Measurements from ENCODE around the gene FBXW11. TPM values are rescaled to one million over a fixed set of nuclear protein-coding genes. Genes with fewer than 3 reads are reported as not detected.

FBXW11 gene
- polyA plus RNA-seq, 3 donors from 2014 or later, result 13.6 to 29.1 (median 17.8) TPM

DNA sequence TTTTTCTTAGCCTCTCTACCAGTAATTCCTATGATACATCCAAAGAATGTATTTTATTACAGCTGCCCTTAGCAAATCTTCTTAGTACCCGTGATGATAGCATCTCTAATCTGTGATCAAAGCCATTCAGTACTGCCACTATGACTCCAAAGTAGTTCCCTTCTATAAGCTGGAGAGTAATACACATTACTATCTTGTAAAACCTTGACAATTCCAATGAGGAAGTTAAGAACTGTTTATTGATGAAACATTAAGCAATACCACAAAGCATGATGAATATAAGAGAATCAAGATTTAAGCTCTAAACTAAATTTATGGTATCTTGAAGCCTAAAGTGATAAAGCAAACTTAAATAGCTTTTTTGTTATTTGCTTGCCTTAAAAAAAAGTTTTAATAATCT lies 134.7 kb downstream of the FBXW11 start:
- Mint-ChIP-seq H3K36me3 (peaks cover 19 to 62% (median 38%) of the 10 kb centered on the region in 3 donors), H3K27ac (peak overlapping the region in 1 of 6 donors; percentile 63), H3K27me3 (ENCODE audit: low read depth in 3 of 3) (no peaks in the 10 kb centered on the region), H3K4me1 (no peaks in the 10 kb centered on the region), H3K9me3 (no peaks in the 10 kb centered on the region), H3K4me3 (no peak overlapping the region)
- DNase-seq, result no peak

DNA sequence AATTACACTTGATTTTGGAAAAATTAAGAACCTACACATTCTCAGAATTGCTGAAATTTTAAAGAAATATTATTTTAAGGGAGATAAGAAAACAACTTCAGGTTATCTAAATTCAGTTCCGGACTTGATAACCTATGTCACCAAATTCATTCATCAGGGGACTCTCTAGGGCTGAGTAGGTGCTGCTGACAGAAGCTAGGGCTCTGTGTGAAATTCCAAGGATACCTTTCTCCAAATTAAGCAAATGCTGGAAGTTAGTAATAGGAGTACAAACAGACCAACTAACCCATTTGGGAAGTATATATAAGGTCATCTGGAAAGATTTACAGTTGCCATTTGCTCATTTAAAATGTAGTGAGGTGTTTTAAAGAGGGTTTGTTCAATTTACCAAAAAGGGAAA lies 136.5 kb downstream of the FBXW11 start:
- Mint-ChIP-seq H3K27ac (no peak overlapping the region), H3K9me3 (no peaks in the 10 kb centered on the region), H3K27me3 (ENCODE audit: low read depth in 3 of 3) (no peaks in the 10 kb centered on the region), H3K4me1 (peaks cover 5 to 14% of the 10 kb centered on the region in 2 donors), H3K4me3 (no peak overlapping the region), H3K36me3 (peaks cover 13 to 49% (median 32%) of the 10 kb centered on the region in 3 donors)
- no peak for DNase-seq

DNA sequence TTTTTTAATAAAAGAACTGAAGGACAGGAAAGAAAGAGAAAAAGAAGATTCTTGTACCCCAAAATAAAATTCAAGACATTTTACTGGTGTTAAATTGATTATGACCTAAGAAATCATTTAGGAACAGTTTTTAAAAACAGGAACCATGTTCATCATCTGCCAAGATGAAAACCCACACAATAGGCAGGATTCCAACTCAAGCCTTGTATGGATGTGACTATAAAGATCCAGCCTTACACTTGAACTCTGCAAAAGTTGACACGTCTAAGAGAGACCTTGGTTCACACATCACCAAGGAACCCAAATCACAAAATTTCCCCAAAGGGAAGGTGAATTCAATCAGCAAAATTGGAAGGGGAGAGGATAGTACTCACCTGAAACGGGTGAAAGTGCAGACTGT lies 138.2 kb downstream of the FBXW11 start:
- H3K4me1 Mint-ChIP-seq, result peaks cover 5 to 15% of the 10 kb centered on the region in 2 donors
- no peak overlapping the region for H3K27ac Mint-ChIP-seq
- H3K4me3 Mint-ChIP-seq, result no peak overlapping the region
- H3K36me3 Mint-ChIP-seq, result peaks cover 14 to 49% (median 27%) of the 10 kb centered on the region in 3 donors
- H3K27me3 Mint-ChIP-seq (ENCODE audit: low read depth in 3 of 3), result no peaks in the 10 kb centered on the region
- DNase-seq, result no peak
- no peaks in the 10 kb centered on the region for H3K9me3 Mint-ChIP-seq

DNA sequence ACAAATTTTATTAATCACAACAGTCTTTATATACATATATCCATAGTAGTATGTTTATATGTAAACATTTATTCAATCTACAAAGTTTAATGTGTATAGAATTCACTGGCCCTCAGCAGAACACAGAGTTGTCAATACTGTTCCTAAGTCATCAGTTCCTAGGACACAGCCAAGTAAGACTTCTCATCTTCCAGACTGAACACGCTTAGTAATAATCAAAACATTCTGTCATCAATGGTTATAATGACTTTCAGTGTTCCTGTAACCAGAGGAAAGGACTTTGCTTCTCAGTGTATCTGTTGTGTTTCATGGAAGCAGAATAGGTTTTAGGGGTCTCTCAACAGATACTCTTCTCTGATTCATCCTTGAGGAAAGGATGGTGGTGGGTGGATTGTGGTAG lies 138.7 kb downstream of the FBXW11 start:
- H3K27me3 Mint-ChIP-seq (ENCODE audit: low read depth in 3 of 3), result no peaks in the 10 kb centered on the region
- DNase-seq, result no peak
- no peak overlapping the region for H3K4me3 Mint-ChIP-seq
- no peak overlapping the region for H3K27ac Mint-ChIP-seq
- H3K4me1 Mint-ChIP-seq, result peaks cover 5 to 15% of the 10 kb centered on the region in 2 donors
- H3K36me3 Mint-ChIP-seq, result peaks cover 17 to 52% (median 29%) of the 10 kb centered on the region in 3 donors
- no peaks in the 10 kb centered on the region for H3K9me3 Mint-ChIP-seq

DNA sequence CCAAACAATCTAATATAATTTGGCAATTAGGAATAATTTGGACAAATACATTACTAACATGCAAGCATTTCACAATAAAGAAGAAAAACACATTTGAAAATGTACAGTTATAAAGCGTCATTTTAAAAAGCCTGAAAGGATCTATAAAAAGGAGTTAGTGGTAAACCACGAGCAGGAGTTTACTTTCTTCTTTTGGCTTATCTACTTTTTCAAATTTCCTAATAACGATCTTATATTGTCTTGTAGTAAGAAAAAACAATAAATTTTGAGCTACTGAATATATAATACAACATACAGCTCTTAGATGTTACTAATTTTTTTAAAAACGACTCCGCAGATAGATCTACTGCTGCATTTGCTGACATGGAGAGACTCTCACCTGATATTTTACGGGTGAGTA lies 141.0 kb downstream of the FBXW11 start:
- Mint-ChIP-seq H3K27ac (no peak overlapping the region), H3K9me3 (no peaks in the 10 kb centered on the region), H3K4me3 (no peak overlapping the region), H3K4me1 (peaks cover 5 to 15% of the 10 kb centered on the region in 2 donors), H3K27me3 (ENCODE audit: low read depth in 3 of 3) (peaks cover 0 to 2% (median 0%) of the 10 kb centered on the region in 3 donors), H3K36me3 (peaks cover 13 to 42% (median 17%) of the 10 kb centered on the region in 3 donors)
- no peak for DNase-seq

DNA sequence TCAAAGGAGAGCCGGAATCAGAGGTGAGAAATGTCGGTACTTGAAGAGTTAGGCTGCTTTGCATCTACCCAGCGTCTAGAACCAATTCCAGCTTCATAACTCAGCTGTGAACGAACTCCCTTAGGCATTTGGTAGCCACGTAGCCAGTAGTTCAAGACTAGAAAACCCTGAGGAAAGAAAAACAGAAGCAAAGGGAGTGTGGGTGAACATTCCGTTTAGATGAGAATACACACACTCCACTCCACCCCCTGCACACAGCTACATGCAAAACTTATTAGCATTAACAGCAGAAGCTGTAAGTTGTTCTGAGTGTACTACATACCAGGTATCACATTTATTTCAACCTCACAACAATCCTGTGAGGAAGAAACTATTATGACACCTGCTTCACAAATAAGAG lies 142.5 kb downstream of the FBXW11 start:
- Mint-ChIP-seq H3K9me3 (no peaks in the 10 kb centered on the region), H3K27ac (no peak overlapping the region), H3K4me3 (no peak overlapping the region), H3K4me1 (peaks cover 5 to 15% of the 10 kb centered on the region in 2 donors), H3K27me3 (ENCODE audit: low read depth in 3 of 3) (peaks cover 0 to 4% (median 3%) of the 10 kb centered on the region in 3 donors), H3K36me3 (peaks cover 13 to 39% (median 14%) of the 10 kb centered on the region in 3 donors)
- no peak for DNase-seq

DNA sequence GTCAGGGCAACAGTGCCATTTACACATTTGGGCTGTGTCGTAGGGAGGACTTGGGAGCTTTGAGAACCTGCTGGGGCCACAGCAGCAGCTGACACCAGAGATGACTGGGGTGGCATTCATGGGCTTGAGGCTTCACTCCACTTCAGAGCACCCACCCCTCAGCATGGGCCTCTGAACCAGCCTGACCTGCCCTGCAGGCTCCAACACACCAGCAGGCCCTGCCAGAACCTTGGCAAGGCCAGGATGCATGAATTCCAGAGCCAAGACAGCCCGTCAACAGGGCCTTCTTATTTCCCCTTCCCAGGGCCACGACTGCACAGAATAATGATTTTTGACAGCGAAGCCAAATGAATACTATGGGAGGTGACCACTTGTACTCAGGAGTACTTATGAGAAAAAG lies 143.8 kb downstream of the FBXW11 start:
- Mint-ChIP-seq H3K27me3 (ENCODE audit: low read depth in 3 of 3) (peaks cover 0 to 4% (median 3%) of the 10 kb centered on the region in 3 donors), H3K36me3 (peaks cover 4 to 28% (median 9%) of the 10 kb centered on the region in 3 donors), H3K9me3 (no peaks in the 10 kb centered on the region), H3K4me1 (peaks cover 5 to 15% of the 10 kb centered on the region in 2 donors), H3K27ac (no peak overlapping the region), H3K4me3 (no peak overlapping the region)
- no peak for DNase-seq

DNA sequence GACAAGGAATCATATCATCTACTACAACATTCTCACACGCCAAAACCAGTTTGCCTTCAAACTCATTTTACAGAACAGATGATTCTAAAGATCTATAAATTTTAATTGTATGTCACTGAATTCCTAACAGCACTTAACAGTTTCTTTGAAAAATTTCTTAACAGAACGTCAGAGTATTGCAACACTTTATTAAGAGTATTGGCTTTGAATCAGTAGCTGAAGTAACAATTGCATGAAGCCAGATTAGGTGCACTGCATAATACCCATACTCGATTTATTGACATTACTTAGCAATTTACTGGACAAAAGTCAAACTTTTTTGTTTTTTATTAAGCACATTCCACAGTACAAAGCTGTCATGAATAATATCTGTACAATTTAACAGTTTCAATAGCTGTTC lies 145.1 kb downstream of the FBXW11 start:
- H3K27ac Mint-ChIP-seq, result no peak overlapping the region
- no peaks in the 10 kb centered on the region for H3K9me3 Mint-ChIP-seq
- DNase-seq, result no peak
- peaks cover 7 to 19% of the 10 kb centered on the region in 2 donors for H3K4me1 Mint-ChIP-seq
- H3K36me3 Mint-ChIP-seq, result peaks cover 4 to 17% (median 9%) of the 10 kb centered on the region in 3 donors
- peaks cover 0 to 4% (median 3%) of the 10 kb centered on the region in 3 donors for H3K27me3 Mint-ChIP-seq (ENCODE audit: low read depth in 3 of 3)
- no peak overlapping the region for H3K4me3 Mint-ChIP-seq

DNA sequence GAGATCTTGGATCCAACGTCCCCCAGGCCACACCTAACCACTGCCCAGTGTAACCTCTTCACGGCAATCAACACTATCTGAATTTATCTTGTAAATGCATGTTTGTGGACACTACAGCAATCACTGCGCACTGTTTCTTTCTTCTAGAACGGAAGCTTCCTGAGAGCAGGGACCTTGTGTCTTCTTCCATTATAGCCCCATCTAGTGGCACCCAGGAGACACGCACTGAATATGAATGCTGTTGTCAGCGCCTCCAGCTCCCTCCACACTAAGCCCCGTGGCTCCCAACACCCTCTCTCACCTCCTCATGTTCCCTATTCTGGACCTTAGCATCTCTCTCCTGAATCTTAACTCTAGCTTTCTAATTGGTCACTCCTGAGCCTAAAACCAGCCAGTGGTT lies 148.1 kb downstream of the FBXW11 start:
- Mint-ChIP-seq H3K27ac (no peak overlapping the region), H3K4me1 (peaks cover 21 to 24% of the 10 kb centered on the region in 2 donors), H3K9me3 (no peaks in the 10 kb centered on the region), H3K4me3 (no peak overlapping the region), H3K27me3 (ENCODE audit: low read depth in 3 of 3) (peaks cover 2 to 4% (median 3%) of the 10 kb centered on the region in 3 donors), H3K36me3 (peaks cover 10 to 17% (median 11%) of the 10 kb centered on the region in 3 donors)
- DNase-seq, result peak in 1 of 3 donors; percentile 5

DNA sequence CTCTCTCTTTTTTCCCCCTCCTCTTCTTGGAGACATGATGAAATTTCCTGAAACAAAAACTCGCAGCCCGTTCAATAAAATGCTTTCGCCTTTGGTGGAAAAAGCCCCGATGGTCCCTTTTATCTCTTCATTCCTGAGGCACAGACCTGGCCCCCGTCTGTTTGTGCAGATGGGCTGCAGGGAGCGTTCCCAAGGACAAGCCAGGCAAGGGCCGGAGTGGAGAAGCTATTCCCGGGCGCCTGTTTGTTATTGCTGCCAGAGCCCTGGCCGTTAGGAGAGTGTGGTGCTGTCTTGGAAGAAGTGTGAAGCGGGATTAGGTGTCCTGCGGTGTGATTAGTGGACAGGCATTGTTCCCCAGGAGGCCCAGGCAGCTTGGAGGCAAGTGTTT lies 149.0 kb downstream of the FBXW11 start:
- peaks cover 3 to 5% (median 4%) of the 10 kb centered on the region in 3 donors for H3K27me3 Mint-ChIP-seq (ENCODE audit: low read depth in 3 of 3)
- H3K36me3 Mint-ChIP-seq, result peaks cover 7 to 14% (median 12%) of the 10 kb centered on the region in 3 donors
- H3K9me3 Mint-ChIP-seq, result no peaks in the 10 kb centered on the region
- H3K4me1 Mint-ChIP-seq, result peaks cover 21 to 24% of the 10 kb centered on the region in 2 donors
- DNase-seq, result no peak
- H3K4me3 Mint-ChIP-seq, result no peak overlapping the region
- no peak overlapping the region for H3K27ac Mint-ChIP-seq

DNA sequence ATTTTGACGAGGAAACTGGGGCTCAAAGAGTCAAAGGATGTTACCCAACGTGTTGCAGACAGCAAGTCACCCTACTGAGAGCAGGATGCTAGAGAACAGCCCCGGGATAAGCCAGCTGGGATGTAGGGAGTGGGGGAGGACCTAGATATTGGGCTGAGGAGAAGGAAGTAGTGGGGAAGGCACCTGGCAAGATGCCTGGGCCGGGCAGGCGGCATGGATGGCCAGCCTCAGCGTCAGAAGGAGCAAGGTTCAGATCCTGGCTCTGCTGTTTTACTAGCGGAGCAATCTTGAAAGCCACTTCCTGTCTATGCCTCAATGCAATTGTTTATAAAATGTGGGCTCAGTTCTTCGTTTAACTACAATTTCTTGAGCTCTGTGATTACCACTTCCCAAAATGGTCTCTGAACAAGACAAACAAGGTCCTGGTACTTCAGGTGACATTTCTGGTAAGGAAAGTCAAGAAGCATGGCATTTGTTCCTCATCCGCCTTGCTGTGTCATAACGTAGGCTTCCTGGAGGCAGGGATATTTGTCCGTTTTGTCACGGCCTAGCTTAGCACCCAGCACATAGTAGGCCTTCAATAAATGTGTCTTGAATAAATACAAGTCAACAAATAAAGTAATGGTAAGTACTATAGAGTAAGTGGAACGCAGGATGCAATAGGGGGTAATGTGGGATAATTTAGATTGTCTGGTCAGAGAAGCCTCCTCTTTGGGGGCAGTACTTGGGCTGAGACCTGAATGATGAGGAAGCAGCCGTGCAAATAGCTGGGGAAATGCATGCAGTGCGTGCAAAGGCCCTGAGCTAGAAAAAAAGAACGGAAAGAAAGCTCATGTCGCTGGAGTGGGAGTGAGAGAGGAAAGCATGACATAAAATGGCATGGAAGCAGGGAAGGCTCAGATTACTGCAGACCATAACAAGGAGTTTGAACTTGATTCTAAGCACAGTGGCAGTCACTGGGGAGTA lies 150.4 kb downstream of the FBXW11 start:
- peaks cover 21 to 24% of the 10 kb centered on the region in 2 donors for H3K4me1 Mint-ChIP-seq
- no peaks in the 10 kb centered on the region for H3K9me3 Mint-ChIP-seq
- peaks cover 3 to 5% (median 4%) of the 10 kb centered on the region in 3 donors for H3K27me3 Mint-ChIP-seq (ENCODE audit: low read depth in 3 of 3)
- DNase-seq, result no peak
- peak overlapping the region in 2 of 5 donors; percentile 22 to 30 for H3K4me3 Mint-ChIP-seq
- peaks cover 7 to 14% (median 12%) of the 10 kb centered on the region in 3 donors for H3K36me3 Mint-ChIP-seq
- H3K27ac Mint-ChIP-seq, result peak overlapping the region in 5 of 6 donors; percentile 15 to 70 (median 58)

DNA sequence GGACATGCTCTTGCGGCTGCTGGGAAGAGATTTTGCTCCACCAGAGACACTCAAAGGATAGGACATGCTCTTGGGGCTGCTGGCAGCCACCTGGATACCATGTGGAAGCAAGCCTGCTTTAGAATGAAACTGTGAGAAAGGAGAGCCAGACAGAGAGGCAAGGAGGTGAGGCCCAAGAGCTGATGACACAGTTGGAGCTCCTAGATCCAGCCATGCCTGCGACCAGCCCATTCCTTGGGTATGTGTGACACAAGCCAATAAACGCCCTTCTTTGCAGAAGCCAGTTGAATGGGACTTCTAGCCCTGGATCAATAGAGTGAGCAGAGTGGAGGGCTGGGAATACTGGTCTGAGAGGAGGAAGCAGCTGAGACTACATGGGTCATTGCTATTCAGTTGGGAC lies 151.2 kb downstream of the FBXW11 start:
- H3K36me3 Mint-ChIP-seq, result peaks cover 7 to 13% (median 12%) of the 10 kb centered on the region in 3 donors
- no peak overlapping the region for H3K4me3 Mint-ChIP-seq
- peaks cover 21 to 24% of the 10 kb centered on the region in 2 donors for H3K4me1 Mint-ChIP-seq
- DNase-seq, result no peak
- H3K9me3 Mint-ChIP-seq, result no peaks in the 10 kb centered on the region
- peaks cover 3 to 5% (median 3%) of the 10 kb centered on the region in 3 donors for H3K27me3 Mint-ChIP-seq (ENCODE audit: low read depth in 3 of 3)
- H3K27ac Mint-ChIP-seq, result peak overlapping the region in 2 of 6 donors; percentile 24 to 61

DNA sequence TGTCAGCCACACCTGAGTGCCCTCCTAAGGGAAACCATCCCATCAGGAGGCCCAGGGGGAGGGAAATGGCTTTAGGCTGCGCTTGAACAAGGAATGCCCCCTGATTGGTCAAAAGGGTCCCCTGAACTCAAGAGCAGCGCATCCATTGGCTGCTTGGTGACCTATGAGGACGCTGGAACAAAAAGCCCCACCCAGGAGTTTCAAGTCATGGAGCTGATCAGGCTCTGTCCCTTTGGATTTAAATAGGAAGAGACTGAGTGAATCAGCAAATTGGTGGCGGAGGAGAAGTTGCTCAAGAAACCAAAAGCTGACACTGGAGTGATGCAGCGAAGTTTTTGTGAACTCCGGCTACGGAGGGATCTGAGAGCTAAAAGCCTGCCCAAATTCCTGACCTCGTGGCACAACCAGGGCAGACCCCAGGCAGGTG lies 154.2 kb downstream of the FBXW11 start:
- H3K4me1 Mint-ChIP-seq, result peaks cover 21 to 24% of the 10 kb centered on the region in 2 donors
- H3K27ac Mint-ChIP-seq, result no peak overlapping the region
- peaks cover 0 to 5% (median 2%) of the 10 kb centered on the region in 3 donors for H3K27me3 Mint-ChIP-seq (ENCODE audit: low read depth in 3 of 3)
- DNase-seq, result no peak
- H3K4me3 Mint-ChIP-seq, result no peak overlapping the region
- H3K36me3 Mint-ChIP-seq, result peaks cover 4 to 21% (median 12%) of the 10 kb centered on the region in 3 donors
- H3K9me3 Mint-ChIP-seq, result no peaks in the 10 kb centered on the region

DNA sequence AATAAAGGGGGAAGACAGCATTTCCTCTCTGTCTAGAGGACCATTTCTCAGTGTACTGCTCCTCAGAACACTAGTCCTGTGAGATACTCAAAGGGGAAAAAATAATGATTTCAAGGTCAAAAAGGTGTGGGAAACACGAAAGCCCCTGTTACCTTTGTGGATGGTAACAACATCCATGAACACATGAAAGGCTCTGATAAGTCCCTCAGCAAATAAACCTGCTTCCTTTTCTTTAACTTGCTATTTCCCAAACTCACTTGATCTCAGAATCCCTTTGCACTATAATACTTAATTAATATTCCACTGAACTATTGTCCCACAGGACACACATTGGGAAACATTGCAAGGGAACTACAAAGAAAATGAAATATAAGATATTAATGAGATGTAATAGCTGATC lies 155.2 kb downstream of the FBXW11 start:
- Mint-ChIP-seq H3K27me3 (ENCODE audit: low read depth in 3 of 3) (peaks cover 0 to 5% (median 2%) of the 10 kb centered on the region in 3 donors), H3K4me1 (peaks cover 17 to 19% of the 10 kb centered on the region in 2 donors), H3K36me3 (peaks cover 4 to 21% (median 12%) of the 10 kb centered on the region in 3 donors), H3K9me3 (no peaks in the 10 kb centered on the region), H3K4me3 (no peak overlapping the region), H3K27ac (no peak overlapping the region)
- no peak for DNase-seq
